ENCODE measurements around the gene KCNN2.

KCNN2 gene

DNA sequence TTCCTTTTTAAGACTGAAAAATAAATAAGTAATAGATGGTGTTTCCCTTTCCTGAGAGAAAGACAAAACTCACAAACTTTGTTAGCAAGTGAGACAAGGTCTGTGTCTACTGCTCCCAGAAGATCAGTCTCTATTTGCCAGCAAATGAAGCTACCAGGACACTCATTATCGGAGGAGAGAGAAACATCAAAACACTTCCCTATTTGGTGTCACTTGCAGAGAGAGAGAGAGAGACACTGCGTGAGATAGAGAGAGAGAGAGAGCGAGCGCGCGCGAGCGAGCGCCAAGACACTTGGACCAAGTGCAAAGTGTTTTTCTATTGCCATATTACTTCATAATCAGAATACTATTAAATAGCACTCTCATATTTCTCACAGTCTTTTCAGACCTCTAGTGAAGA, 142.7 kb downstream of the KCNN2 start:
- Histone ChIP-seq H3K27ac (replicated peaks) (no peak overlapping the region), H3K27me3 (ENCODE audit: insufficient read depth, poor library complexity, severe bottlenecking) (no peaks in the 10 kb centered on the region), H3K4me3 (replicated peaks; ENCODE audit: insufficient read depth, low read length) (no peak overlapping the region)
- no peak for DNase-seq (ENCODE audit: low read depth in 1 of 2, low spot score in 1 of 2)
- no peak for TF ChIP-seq GABPA (IDR thresholded peaks at IDR 0.05; ENCODE audit: low read depth)
- peak; percentile 4; the same call in 1 of the 2 replicates for TF ChIP-seq SPI1 (IDR thresholded peaks at IDR 0.05; ENCODE audit: borderline replicate concordance, low read depth)

DNA sequence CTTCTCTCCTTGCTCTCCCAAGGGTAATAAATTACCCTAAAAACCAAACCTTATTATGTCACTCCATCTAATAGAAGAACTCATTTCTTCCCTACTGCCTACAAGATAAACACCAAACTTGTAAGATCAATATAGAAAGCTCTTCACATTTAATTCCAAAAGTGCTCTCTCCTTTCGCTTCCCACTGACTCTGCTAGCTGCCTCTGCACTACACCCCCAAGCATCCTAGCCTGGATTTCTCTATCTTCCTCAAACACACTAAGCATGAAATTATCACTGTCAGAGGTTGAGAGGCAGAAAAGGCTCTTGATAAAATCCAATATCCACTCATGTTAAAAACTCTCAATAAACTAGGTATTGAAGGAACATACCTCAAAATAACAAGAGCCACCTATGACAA, 162.4 kb downstream of the KCNN2 start:
- TF ChIP-seq, protein P1, sequence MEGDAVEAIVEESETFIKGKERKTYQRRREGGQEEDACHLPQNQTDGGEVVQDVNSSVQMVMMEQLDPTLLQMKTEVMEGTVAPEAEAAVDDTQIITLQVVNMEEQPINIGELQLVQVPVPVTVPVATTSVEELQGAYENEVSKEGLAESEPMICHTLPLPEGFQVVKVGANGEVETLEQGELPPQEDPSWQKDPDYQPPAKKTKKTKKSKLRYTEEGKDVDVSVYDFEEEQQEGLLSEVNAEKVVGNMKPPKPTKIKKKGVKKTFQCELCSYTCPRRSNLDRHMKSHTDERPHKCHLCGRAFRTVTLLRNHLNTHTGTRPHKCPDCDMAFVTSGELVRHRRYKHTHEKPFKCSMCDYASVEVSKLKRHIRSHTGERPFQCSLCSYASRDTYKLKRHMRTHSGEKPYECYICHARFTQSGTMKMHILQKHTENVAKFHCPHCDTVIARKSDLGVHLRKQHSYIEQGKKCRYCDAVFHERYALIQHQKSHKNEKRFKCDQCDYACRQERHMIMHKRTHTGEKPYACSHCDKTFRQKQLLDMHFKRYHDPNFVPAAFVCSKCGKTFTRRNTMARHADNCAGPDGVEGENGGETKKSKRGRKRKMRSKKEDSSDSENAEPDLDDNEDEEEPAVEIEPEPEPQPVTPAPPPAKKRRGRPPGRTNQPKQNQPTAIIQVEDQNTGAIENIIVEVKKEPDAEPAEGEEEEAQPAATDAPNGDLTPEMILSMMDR (IDR thresholded peaks at IDR 0.05; ENCODE audit: insufficient read depth, low read length), result no peak
- TF ChIP-seq GABPA (IDR thresholded peaks at IDR 0.05; ENCODE audit: low read depth) (no peak), SPI1 (IDR thresholded peaks at IDR 0.05; ENCODE audit: borderline replicate concordance, low read depth) (no peak), POLR2AphosphoS5 (IDR thresholded peaks at IDR 0.05; ENCODE audit: low read depth) (no peak)
- TF ChIP-seq, protein P2, sequence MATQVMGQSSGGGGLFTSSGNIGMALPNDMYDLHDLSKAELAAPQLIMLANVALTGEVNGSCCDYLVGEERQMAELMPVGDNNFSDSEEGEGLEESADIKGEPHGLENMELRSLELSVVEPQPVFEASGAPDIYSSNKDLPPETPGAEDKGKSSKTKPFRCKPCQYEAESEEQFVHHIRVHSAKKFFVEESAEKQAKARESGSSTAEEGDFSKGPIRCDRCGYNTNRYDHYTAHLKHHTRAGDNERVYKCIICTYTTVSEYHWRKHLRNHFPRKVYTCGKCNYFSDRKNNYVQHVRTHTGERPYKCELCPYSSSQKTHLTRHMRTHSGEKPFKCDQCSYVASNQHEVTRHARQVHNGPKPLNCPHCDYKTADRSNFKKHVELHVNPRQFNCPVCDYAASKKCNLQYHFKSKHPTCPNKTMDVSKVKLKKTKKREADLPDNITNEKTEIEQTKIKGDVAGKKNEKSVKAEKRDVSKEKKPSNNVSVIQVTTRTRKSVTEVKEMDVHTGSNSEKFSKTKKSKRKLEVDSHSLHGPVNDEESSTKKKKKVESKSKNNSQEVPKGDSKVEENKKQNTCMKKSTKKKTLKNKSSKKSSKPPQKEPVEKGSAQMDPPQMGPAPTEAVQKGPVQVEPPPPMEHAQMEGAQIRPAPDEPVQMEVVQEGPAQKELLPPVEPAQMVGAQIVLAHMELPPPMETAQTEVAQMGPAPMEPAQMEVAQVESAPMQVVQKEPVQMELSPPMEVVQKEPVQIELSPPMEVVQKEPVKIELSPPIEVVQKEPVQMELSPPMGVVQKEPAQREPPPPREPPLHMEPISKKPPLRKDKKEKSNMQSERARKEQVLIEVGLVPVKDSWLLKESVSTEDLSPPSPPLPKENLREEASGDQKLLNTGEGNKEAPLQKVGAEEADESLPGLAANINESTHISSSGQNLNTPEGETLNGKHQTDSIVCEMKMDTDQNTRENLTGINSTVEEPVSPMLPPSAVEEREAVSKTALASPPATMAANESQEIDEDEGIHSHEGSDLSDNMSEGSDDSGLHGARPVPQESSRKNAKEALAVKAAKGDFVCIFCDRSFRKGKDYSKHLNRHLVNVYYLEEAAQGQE (IDR thresholded peaks at IDR 0.05; ENCODE audit: insufficient replicate concordance, low read depth), result no peak
- no peak overlapping the region for H3K4me3 ChIP-seq (replicated peaks; ENCODE audit: insufficient read depth, low read length)
- no peaks in the 10 kb centered on the region for H3K27me3 ChIP-seq (ENCODE audit: insufficient read depth, poor library complexity, severe bottlenecking)
- H3K27ac ChIP-seq (replicated peaks), result no peak overlapping the region
- DNase-seq (ENCODE audit: low read depth in 1 of 2, low spot score in 1 of 2), result no peak

DNA sequence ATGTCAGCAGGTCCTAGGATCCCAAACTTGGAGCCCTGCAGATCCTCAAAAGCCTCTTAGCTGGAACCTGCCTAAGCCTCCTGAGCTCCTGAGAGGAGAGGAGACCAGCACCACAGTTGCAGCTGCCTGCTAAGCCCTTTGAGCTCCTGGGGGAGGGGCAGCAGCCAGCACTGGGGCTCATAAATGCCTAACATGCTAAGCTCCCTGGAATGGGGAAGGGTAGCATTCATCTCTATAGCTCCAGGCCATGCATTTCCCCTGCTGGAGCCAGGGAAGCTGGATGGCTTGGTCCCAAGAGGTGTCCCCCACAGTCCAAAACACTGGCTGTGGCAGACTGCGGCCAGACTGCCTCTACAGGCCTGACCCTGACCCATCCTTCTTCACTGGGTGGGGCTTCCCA, 182.7 kb downstream of the KCNN2 start:
- Histone ChIP-seq H3K4me3 (replicated peaks; ENCODE audit: insufficient read depth, low read length) (no peak overlapping the region), H3K27ac (replicated peaks) (no peak overlapping the region), H3K27me3 (ENCODE audit: insufficient read depth, poor library complexity, severe bottlenecking) (no peaks in the 10 kb centered on the region)
- TF ChIP-seq SPI1 (IDR thresholded peaks at IDR 0.05; ENCODE audit: borderline replicate concordance, low read depth) (no peak), GABPA (IDR thresholded peaks at IDR 0.05; ENCODE audit: low read depth) (no peak), POLR2AphosphoS5 (IDR thresholded peaks at IDR 0.05; ENCODE audit: low read depth) (no peak)
- TF ChIP-seq, protein P2 (IDR thresholded peaks at IDR 0.05; ENCODE audit: insufficient replicate concordance, low read depth), result no peak
- TF ChIP-seq, protein P1 (IDR thresholded peaks at IDR 0.05; ENCODE audit: insufficient read depth, low read length), result no peak
- no peak for DNase-seq (ENCODE audit: low read depth in 1 of 2, low spot score in 1 of 2)
